Tibial artery (tissue), 4 donors: ENCODE results near the gene RBBP8.

Experiments
- DNase-seq, 2 donors: peaks; one replicate each; pipeline ENCODE4 v3.0.0-alpha.2; 2019
- H3K27ac ChIP-seq, 2 donors: fragments of 200-600 bp; sonication (generic) in 1 of 2; 1 replicate in 1 of 2; 2 replicates in 1 of 2; pipeline ENCODE4 v1.5.1; 2018 to 2019; ENCODE audit warnings: mild to moderate bottlenecking in 1 of 2
- H3K27me3 ChIP-seq, 2 donors: fragments of 200-600 bp; sonication (generic) in 1 of 2; one replicate each; pipeline versions ENCODE4 v1.5.1 to v1.6.0; 2016 to 2019
- H3K36me3 ChIP-seq, 3 donors: fragments of 200-600 bp; sonication (generic) in 2 of 3; one replicate each; pipeline ENCODE4 v1.5.1; 2016 to 2019; ENCODE audit warnings: mild to moderate bottlenecking in 2 of 3
- H3K4me1 ChIP-seq, 4 donors: fragments of 200-600 bp; sonication (generic) in 2 of 4; 1 replicate in 3 of 4; 2 replicates in 1 of 4; pipeline ENCODE4 v1.5.1; 2016 to 2019
- H3K4me3 ChIP-seq, 2 donors: fragments of 200-600 bp; sonication (generic) in 1 of 2; 1 replicate in 1 of 2; 2 replicates in 1 of 2; pipeline ENCODE4 v1.5.1; 2018 to 2019; ENCODE audit warnings: mild to moderate bottlenecking in 2 of 2
- H3K9me3 ChIP-seq, 3 donors: fragments of 200-600 bp; sonication (generic) in 1 of 3; one replicate each; pipeline ENCODE4 v1.5.1; 2016 to 2019
- CTCF ChIP-seq, 2 experiments: fragments of 200-600 bp in 1 of 2; fragments of 450-650 bp in 1 of 2; IDR thresholded peaks; one replicate each; pipeline ENCODE4 v1.5.1; 2017 to 2019; ENCODE audit warnings: antibody characterized with exemption in 2 of 2, mild to moderate bottlenecking in 1 of 2, moderate library complexity in 1 of 2
- intact Hi-C: fragments of 100-400 bp; cut with DNase I; formaldehyde crosslinking; loops from one replicate; pipeline ENCODE4 v1.15.0; 2023; ENCODE audit warnings: low total_unique reads

The RBBP8 gene

GRCh38 chr18:22921772-22922171 lies 11.4 kb upstream of the RBBP8 start:
- Histone ChIP-seq H3K4me3 (no peak overlapping the region), H3K9me3 (no peaks in the 10 kb centered on the region), H3K27ac (no peak overlapping the region), H3K4me1 (no peaks in the 10 kb centered on the region), H3K36me3 (no peaks in the 10 kb centered on the region), H3K27me3 (no peaks in the 10 kb centered on the region)
- no peak for DNase-seq
- intact Hi-C loops = loop anchor here (10.0 kb wide), 1 partner anchor 63 kb away; no protein-coding TSS in a partner anchor
- no peak for TF ChIP-seq CTCF (IDR thresholded peaks at IDR 0.05)

GRCh38 chr18:22924589-22924988 lies 8.5 kb upstream of the RBBP8 start:
- Histone ChIP-seq H3K27ac (no peak overlapping the region), H3K4me1 (no peaks in the 10 kb centered on the region), H3K27me3 (no peaks in the 10 kb centered on the region), H3K9me3 (no peaks in the 10 kb centered on the region), H3K4me3 (no peak overlapping the region), H3K36me3 (no peaks in the 10 kb centered on the region)
- no peak for DNase-seq
- intact Hi-C loops = loop anchor here (10.0 kb wide), 1 partner anchor 60 kb away; no protein-coding TSS in a partner anchor
- TF ChIP-seq CTCF (IDR thresholded peaks at IDR 0.05) = no peak

- no peak for TF ChIP-seq CTCF (IDR thresholded peaks at IDR 0.05)
- Histone ChIP-seq H3K36me3 (no peaks in the 10 kb centered on the region), H3K27me3 (no peaks in the 10 kb centered on the region), H3K4me1 (no peaks in the 10 kb centered on the region), H3K27ac (no peak overlapping the region), H3K4me3 (no peak overlapping the region), H3K9me3 (no peaks in the 10 kb centered on the region)
- intact Hi-C loops = loop anchor here (10.0 kb wide), 1 partner anchor 58 kb away; no protein-coding TSS in a partner anchor
- DNase-seq = no peak
These were observed 6.7 kb upstream of the RBBP8 start for GRCh38 chr18:22926454-22926853.

- H3K36me3 ChIP-seq = no peaks in the 10 kb centered on the region
- H3K4me3 ChIP-seq = no peak overlapping the region
- DNase-seq = no peak
- H3K4me1 ChIP-seq = no peaks in the 10 kb centered on the region
- intact Hi-C loops = loop anchor here (10.0 kb wide), 1 partner anchor 56 kb away; no protein-coding TSS in a partner anchor
- H3K27ac ChIP-seq = no peak overlapping the region
- no peaks in the 10 kb centered on the region for H3K27me3 ChIP-seq
- H3K9me3 ChIP-seq = no peaks in the 10 kb centered on the region
- TF ChIP-seq CTCF (IDR thresholded peaks at IDR 0.05) = no peak
These were observed 4.8 kb upstream of the RBBP8 start for GRCh38 chr18:22928339-22928738.

- intact Hi-C loops = loop anchor here (5.0 to 10.0 kb wide), 2 partner anchors 485 to 657 kb away; partner anchors contain the start of gene NPC1
- DNase-seq = peak; percentile 79 to 84
- TF ChIP-seq CTCF (IDR thresholded peaks at IDR 0.05) = peak; percentile 57 to 66
- no peak overlapping the region for H3K4me3 ChIP-seq
- no peaks in the 10 kb centered on the region for H3K27me3 ChIP-seq
- no peak overlapping the region for H3K27ac ChIP-seq
- H3K4me1 ChIP-seq = peaks cover 0 to 7% (median 3%) of the 10 kb centered on the region in 4 donors
- no peaks in the 10 kb centered on the region for H3K36me3 ChIP-seq
- H3K9me3 ChIP-seq = no peaks in the 10 kb centered on the region
These were observed 2.9 kb upstream of the RBBP8 start for GRCh38 chr18:22930089-22930713.
